HUDEP-2 (cell line): ENCODE data around the gene TPGS1.

Source experiments
- DNase-seq, 76 experiments: peaks; one replicate each; lab custom pipeline; 2025; ENCODE audit not compliant: unreplicated experiment in 76 of 76; lab: John Stamatoyannopoulos, UW

TPGS1 gene, protein sequence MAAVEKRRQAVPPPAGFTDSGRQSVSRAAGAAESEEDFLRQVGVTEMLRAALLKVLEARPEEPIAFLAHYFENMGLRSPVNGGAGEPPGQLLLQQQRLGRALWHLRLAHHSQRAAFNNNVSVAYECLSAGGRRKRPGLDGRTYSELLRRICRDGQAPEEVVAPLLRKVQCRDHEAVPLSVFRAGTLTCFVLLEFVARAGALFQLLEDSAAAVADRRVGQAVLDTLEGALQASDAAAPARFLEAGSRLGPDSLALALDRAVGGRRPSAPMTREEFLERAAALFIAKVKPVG

DNA sequence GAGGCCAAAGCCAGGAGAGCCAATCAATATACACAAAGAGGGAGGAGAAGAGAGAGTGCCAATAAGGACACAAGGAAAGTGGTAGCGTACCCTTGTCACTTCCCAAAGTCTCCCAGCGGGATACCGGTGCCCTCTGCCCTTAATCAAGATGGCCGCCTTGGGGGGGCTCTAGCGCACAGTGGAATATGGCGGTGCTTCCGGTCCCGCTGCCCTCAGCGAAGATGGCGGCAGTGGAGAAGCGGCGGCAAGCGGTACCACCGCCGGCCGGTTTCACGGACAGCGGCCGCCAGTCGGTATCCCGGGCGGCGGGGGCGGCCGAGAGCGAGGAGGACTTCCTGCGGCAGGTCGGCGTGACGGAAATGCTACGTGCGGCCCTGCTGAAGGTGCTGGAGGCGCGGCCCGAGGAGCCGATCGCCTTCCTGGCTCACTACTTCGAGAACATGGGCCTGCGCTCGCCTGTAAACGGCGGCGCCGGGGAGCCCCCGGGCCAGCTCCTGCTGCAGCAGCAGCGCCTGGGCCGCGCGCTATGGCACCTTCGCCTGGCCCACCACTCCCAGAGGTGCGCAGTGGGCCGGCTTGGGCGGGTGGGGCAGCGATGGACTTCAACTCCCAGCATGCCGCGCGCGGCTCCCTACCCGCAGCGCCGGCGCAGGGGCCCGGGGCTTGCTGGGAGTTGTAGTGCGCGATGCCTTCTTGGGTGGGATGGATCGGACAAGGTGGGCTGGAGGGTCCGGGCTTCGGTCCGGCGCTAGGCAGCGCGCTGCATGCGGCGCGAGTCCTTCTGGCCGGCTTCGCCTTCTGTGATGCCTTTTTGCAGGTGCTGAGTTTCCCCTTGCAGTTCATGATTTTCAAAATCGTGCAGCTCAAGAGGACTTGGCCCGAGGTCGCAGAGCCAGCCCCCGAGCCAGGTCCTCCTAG is at the start of gene TPGS1:
Gene TPGS1 (plus strand): TSS at position 212 of the 918 bp plus-strand sequence. CDS start 10 bp downstream, at position 222.
- DNase-seq, result peak in 70 of 76 experiments; percentile 19 to 100 (median 86)

- no peak for DNase-seq
Observed at GRCh38 chr19:457636-458035, 49.7 kb upstream of the TPGS1 start.

DNA sequence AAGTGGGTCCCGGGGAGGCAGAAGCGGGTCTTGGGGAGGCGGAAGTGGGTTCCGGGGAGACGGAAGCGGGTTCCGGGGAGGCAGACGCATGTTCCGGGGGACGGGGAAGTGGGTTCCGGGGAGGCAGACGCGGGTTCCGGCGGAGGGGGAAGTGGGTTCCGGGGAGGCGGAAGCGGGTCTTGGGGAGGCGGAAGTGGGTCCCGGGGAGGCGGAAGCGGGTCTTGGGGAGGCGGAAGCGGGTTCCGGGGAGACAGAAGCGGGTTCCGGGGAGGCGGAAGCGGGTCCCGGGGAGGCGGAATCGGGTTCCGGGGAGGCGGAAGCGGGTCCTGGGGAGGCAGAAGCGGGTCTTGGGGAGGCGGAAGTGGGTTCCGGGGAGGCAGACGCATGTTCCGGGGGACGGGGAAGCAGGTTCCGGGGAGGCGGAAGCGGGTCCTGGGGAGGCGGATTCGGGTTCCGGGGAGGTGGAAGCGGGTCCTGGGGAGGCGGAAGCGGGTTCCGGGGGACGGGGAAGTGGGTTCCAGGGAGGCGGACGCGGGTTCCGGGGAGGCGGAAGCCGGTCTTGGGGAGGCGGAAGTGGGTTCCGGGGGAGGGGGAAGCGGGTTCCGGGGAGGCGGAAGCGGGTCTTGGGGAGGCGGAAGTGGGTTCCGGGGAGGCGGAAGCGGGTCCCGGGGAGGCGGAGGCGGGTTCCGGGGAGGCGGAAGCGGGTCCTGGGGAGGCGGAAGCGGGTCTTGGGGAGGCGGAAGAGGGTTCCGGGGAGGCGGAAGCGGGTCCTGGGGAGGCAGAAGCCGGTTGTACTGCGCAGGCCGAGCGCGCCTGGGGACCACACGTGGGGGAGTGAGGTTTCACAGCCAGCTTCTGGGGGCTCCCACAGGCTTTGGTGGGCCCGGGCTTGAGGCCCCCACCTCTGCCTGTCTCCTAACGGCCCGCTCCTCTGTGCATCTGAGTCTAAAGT is 48.9 kb upstream of the TPGS1 start:
- no peak for DNase-seq

GRCh38 chr19:459724-460511 is 47.4 kb upstream of the TPGS1 start:
- peak in 20 of 76 experiments; percentile 10 to 54 (median 20) for DNase-seq

GRCh38 chr19:460877-461720 is 46.2 kb upstream of the TPGS1 start, which contains the start of gene SHC2:
Gene SHC2 (minus strand): TSS chr19:461033. CDS start chr19:460996, 37 bp downstream.
- DNase-seq, result no peak

DNA sequence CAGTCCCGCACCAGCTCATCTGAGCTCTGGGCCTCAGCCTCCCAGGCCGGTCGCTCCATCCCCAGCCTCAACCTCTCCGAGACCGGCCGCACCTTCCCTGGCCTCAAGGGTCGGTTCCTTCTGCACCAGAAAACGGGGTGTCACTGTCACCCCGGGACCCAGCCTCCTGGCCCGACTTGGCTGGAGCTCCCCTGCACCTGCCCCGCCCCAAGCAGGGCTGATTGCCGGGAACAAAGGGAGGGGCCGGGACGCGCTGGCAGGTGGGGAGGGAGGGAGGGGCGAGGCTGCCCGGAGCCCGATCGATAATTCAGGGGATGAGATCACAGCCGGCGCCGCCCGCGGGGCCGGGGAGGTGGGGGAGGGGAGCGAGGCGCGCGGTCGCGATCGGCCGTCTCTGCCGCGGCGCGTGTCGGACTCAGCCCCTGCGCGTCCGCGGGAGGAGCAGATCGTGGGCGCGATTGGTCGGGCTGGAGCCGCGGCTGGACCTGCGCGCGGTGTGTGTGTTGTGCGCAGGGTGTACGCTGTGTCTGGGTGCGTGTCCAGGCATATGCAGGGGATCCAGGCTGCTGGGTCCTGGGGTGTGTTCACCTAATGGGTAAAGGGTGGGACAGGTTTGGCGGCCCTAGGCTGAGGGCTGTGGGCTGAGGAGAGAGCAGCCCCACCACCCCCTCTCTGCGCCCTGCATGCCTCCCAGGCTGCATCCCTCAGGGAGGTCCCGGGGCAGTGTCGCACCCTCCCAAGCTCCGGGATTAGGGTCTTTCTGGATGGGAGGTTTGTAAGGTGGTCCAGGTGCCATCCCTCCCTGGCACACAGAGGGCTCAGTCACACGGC is 45.4 kb upstream of the TPGS1 start:
- DNase-seq, result peak in 9 of 76 experiments; percentile 11 to 33 (median 25)

GRCh38 chr19:463483-464207 is 43.7 kb upstream of the TPGS1 start:
- no peak for DNase-seq

DNA sequence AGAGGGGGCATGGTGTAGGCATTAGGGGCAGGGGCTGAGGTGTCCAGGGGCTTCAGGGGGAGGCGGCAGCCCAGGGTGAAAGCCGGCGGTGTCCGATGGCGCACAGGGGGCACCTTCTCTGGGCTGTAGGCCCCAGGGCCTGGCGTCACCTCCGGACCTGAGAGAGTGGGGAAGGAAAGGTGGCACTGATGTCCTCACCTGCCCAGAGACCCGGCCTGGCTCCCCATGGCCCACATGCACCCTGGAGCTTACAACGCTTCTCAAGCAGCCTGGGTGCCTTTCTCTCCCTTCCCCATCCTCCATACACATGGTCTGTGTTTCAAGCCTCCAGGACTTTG is 43.1 kb upstream of the TPGS1 start:
- DNase-seq, result no peak

DNA sequence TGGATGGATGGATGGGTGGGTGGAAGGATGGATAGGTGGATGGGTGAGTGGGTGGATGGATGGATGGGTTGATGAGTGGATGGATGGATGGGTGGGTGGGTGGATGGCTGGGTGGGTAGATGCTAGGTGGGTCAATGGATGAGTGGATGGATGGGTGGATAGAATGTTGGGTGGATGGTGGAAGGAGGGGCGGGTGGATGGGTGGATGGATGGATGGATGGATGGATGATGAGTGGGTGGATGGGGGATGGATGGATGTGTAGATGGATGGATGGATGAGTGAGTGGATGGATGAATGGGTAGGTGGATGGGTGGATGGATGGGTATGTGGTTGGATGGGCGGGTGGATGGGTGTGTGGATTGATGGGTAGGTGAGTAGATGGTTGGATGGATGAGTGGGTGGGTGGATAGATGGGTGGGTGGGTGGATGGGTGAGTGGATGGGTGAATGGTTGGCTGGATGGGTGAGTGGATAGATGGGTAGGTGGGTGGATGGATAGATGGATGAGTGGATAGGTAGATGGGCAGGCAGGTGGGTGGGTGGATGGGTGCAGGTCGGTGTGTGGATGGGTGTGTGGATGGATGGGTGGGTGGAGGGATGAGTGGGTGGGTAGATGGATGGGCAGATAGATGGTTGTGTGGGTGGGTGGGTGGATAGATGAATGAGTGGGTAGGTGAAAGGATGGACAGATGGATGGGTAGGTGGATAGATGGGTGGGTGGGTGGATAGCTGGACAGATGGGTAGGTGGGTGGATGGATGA is 42.1 kb upstream of the TPGS1 start:
- DNase-seq, result no peak

- DNase-seq, result no peak
Observed at GRCh38 chr19:467554-467953, 39.7 kb upstream of the TPGS1 start.

- DNase-seq, result no peak
Observed at GRCh38 chr19:468587-469256, 38.6 kb upstream of the TPGS1 start.

- no peak for DNase-seq
Observed at GRCh38 chr19:469833-470232, 37.5 kb upstream of the TPGS1 start.

GRCh38 chr19:470701-471100 is 36.6 kb upstream of the TPGS1 start:
- no peak for DNase-seq

GRCh38 chr19:472005-472858 is 35.1 kb upstream of the TPGS1 start:
- DNase-seq, result no peak
